Ovary (tissue), 9 donors: Measurements from ENCODE around the gene XK. TPM values are rescaled to one million over a fixed set of nuclear protein-coding genes. Genes with fewer than 3 reads are reported as not detected.
"Not testable (repeated sequence)": the region's sequence is repeated elsewhere in the genome, so short reads cannot be mapped to it uniquely, and the experiment has no call there.

Experiments used
- DNase-seq, 5 donors: peaks; one replicate each; pipeline ENCODE4 v3.0.0-alpha.2; 2019 to 2020
- H3K27ac ChIP-seq, 2 donors: fragments of 200-600 bp; one replicate each; pipeline versions ENCODE4 v1.5.1 to v1.8.0; 2019 to 2022
- H3K27me3 ChIP-seq: fragments of 200-600 bp; one replicate; pipeline ENCODE4 v1.8.0; 2022
- H3K36me3 ChIP-seq: fragments of 200-600 bp; sonication (generic); one replicate; pipeline ENCODE4 v1.5.1; 2019
- H3K4me1 ChIP-seq: one replicate; pipeline ENCODE4 v1.8.1; 2013; ENCODE audit warnings: mild to moderate bottlenecking, moderate library complexity; ENCODE audit not compliant: insufficient read depth
- H3K4me3 ChIP-seq: fragments of 200-600 bp; sonication (generic); one replicate; pipeline ENCODE4 v1.5.1; 2017
- H3K9me3 ChIP-seq, 2 donors: fragments of 200-600 bp in 1 of 2; sonication (generic) in 1 of 2; one replicate each; pipeline versions ENCODE4 v1.5.1 to v1.8.1; 2013 to 2019; ENCODE audit warnings: mild to moderate bottlenecking in 1 of 2, moderate library complexity in 1 of 2
- EP300 ChIP-seq: sonication (generic); formaldehyde crosslinking; IDR thresholded peaks from one replicate; pipeline ENCODE4 v1.6.1; 2017; ENCODE audit warnings: antibody characterized with exemption
- POLR2A ChIP-seq: fragments of 450-650 bp; IDR thresholded peaks from one replicate; pipeline ENCODE4 v1.6.1; 2017; ENCODE audit warnings: antibody characterized with exemption, mild to moderate bottlenecking, moderate library complexity
- WGBS, 3 donors: extraction: QIAGEN DNeasy Blood & Tissue Kit in 1 of 3; methylation state at CpG; one replicate each; pipeline versions ENCODE4 v1.1.5 to v1.1.7; 2013 to 2017; 5-methylcytosine and 5-hydroxymethylcytosine counted together
- intact Hi-C, 4 donors: fragments of 100-400 bp; cut with DNase I; formaldehyde crosslinking; loops; one replicate each; pipeline versions ENCODE4 v1.11.0 to v1.15.1; 2022 to 2023
- polyA plus RNA-seq, 2 donors: library from polyadenylated mRNA; stranded (reverse); fragments of 200-250 nt in 1 of 2; fragments of 350-450 nt in 1 of 2; fragmentation: Illumina TruSeq in 1 of 2; extraction: RNeasy Lipid Tissue Mini Kit (QIAGEN cat#74804) in 1 of 2; gene quantifications; one replicate each; pipeline ENCODE4 v1.2.3, GENCODE V29; 2013 to 2014
- total RNA-seq, 7 donors: library from RNA; depleted of rRNA in 2 of 7; stranded (reverse); fragments of >200 nt in 2 of 7; fragmentation: NEBNext Ultra II Directional in 3 of 7; extraction: Animal tissue kit (Norgen Biotek cat#: 25700) in 3 of 7; gene quantifications; one replicate each; pipeline versions ENCODE4 v1.1.0 to v1.2.4, GENCODE V29; 2016 to 2023
- TF ChIP-seq, protein P1 (sequence below), 3 donors: fragments of 450-650 bp in 2 of 3; fragments of 200-600 bp in 1 of 3; IDR thresholded peaks; one replicate each; pipeline versions ENCODE4 v1.5.1 to v1.8.0; 2016 to 2022; ENCODE audit warnings: antibody characterized with exemption in 3 of 3, mild to moderate bottlenecking in 1 of 3
- donor health status: DM: no; HTN: no; CAD: no; lungs with moderate emphysema.
- donor health status: DM: no; HTN: no; CAD: no.
- donor health status: Bipolar disorder and iron deficiency.
- donor health status: DM: yes; HTN: yes; CAD: no.
- donor health status: DM: no; HTN: no; CAD: no.
- donor health status: DM: yes; HTN: yes; CAD: no.

Gene XK
- total and polyA plus RNA-seq, 9 donors, result 0.40 to 2.5 (median 0.68) TPM

DNA sequence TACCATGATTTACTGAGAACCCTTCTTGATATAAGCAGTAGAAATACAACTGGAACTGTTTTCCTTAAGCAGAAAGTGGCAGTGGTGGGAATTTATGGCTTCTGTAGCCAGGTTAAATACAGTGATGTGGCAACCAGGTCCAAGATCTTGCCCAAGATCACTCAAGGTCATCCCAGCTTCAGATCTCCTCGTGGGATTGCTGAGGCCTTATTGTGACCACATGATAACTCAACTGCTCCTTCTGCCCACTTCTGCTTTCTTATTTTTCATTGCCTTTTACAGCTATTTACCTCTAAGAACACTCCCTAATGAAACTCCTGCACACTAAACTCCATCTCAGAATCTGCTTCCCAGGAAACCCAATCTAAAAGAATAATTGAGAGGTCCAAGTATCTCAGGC lies 81.8 kb downstream of the XK start:
- 17 to 19% (median 19%) methylated on average over 1 of the region's 1 CpG for WGBS, 3 donors
- intact Hi-C loops, result no loop called here
- no peak for TF ChIP-seq POLR2A
- TF ChIP-seq, protein P1, sequence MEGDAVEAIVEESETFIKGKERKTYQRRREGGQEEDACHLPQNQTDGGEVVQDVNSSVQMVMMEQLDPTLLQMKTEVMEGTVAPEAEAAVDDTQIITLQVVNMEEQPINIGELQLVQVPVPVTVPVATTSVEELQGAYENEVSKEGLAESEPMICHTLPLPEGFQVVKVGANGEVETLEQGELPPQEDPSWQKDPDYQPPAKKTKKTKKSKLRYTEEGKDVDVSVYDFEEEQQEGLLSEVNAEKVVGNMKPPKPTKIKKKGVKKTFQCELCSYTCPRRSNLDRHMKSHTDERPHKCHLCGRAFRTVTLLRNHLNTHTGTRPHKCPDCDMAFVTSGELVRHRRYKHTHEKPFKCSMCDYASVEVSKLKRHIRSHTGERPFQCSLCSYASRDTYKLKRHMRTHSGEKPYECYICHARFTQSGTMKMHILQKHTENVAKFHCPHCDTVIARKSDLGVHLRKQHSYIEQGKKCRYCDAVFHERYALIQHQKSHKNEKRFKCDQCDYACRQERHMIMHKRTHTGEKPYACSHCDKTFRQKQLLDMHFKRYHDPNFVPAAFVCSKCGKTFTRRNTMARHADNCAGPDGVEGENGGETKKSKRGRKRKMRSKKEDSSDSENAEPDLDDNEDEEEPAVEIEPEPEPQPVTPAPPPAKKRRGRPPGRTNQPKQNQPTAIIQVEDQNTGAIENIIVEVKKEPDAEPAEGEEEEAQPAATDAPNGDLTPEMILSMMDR (IDR thresholded peaks at IDR 0.05), result no peak
- TF ChIP-seq EP300, result no peak

DNA sequence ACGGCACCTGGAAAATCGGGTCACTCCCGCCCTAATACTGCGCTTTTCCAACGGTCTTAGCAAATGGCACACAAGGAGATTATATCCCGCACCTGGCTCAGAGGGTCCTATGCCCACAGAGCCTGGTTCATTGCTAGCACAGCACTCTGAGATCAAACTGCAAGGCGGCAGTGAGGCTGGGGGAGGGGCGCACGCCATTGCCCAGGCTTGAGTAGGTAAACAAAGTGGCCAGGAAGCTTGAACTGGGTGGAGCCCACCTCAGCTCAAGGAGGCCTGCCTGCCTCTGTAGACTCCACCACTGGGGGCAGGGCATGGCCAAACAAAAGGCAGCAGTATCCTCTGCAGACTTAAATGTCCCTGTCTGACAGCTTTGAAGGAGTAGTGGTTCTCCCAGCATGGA lies 83.3 kb downstream of the XK start:
- DNase-seq, H3K27me3 ChIP-seq, H3K9me3 ChIP-seq, intact Hi-C loops, H3K4me1 ChIP-seq, H3K4me3 ChIP-seq, H3K27ac ChIP-seq, H3K36me3 ChIP-seq: not testable (repeated sequence)
- 93 to 94% (median 94%) methylated on average over 9 of the region's 9 CpGs for WGBS, 3 donors

More for the DNA sequence above, 81.8 kb downstream of the XK start:
- no peaks in the 10 kb centered on the region for H3K4me1 ChIP-seq
- no peak overlapping the region for H3K27ac ChIP-seq
- no peaks in the 10 kb centered on the region for H3K36me3 ChIP-seq
- DNase-seq, result no peak
- peaks cover 0 to 3% of the 10 kb centered on the region in 2 donors for H3K9me3 ChIP-seq
- H3K4me3 ChIP-seq, result no peak overlapping the region
- H3K27me3 ChIP-seq, result no peaks in the 10 kb centered on the region

DNA sequence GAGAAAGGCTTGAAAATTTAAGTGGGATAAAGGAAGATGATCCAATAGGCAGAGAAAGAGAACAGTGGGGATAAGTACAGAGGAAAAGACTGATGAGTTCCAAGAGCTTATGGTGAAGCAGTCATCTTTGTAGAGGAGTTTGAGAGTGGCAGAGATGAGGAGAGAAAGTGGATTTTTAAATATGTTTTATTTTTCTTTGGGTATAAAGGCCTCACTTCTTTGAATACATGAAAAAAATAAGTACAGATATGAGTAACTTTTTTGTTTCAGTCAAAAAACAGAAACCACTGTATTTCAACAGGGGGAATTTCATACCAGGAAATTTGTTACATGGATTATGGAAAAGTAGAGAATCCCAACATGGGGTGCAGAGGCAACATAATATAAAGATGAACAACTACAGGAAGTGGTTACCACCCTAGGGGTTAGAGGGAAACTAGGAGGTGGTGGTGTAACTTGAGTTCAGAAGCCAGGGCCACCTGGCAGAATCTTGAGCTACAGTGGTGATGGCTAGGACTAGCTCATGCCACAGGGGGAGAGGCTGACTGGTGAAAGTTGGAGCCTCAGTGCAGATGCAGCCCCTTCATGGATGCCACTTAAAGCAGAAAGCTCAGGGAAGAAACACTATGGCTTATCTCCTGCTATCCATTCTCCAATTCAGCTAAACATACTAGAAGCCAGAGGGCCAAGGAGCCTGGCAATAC lies 90.8 kb downstream of the XK start:
- intact Hi-C loops, result no loop called here
- Histone ChIP-seq H3K4me1 (no peaks in the 10 kb centered on the region), H3K27ac (no peak overlapping the region), H3K36me3 (no peaks in the 10 kb centered on the region), H3K27me3 (no peaks in the 10 kb centered on the region), H3K9me3 (no peaks in the 10 kb centered on the region), H3K4me3 (no peak overlapping the region)
- TF ChIP-seq EP300, result no peak
- TF ChIP-seq, protein P1 (IDR thresholded peaks at IDR 0.05), result no peak
- no peak for TF ChIP-seq POLR2A
- DNase-seq, result no peak

DNA sequence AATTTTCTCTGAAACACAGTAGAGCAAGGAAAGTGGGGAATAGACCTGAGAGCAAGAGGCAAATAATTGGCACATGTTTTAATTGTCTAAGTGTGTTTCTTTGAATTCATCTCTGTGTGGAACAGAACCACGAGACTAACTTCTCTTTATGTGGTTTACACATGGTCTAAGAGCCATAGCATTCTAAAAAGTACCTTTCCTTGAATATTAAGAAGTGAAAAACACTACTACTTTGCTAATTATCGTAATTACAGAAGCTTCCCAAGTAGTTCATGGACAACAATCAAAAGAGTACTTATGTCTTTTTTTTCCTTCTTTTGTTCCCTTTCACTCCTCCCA lies 91.4 kb downstream of the XK start:
- Histone ChIP-seq H3K4me1 (no peaks in the 10 kb centered on the region), H3K27me3 (no peaks in the 10 kb centered on the region), H3K9me3 (no peaks in the 10 kb centered on the region), H3K36me3 (no peaks in the 10 kb centered on the region), H3K4me3 (no peak overlapping the region), H3K27ac (no peak overlapping the region)
- WGBS, 3 donors, result 45 to 61% (median 59%) methylated on average over 2 of the region's 2 CpGs
- no peak for DNase-seq
- intact Hi-C loops, result no loop called here
- TF ChIP-seq EP300 (no peak), POLR2A (no peak)
- TF ChIP-seq, protein P1 (IDR thresholded peaks at IDR 0.05), result no peak

DNA sequence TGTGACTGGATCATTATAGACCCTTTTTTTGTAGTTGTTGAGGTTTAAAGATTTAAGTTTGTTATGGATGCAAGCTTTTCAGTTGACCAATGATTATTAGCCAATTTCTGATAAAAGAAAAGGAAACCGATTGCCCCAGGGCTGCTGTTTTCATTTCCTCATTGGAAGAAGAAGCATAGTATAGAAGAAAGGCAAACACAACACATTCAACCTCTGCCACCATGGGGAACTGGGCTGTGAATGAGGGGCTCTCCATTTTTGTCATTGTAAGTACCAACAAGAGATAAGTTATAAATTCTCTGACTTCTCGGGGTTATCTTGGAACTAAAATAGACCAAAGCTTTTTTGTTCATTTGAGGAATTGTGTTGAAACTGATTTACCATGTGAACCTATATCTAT lies 94.3 kb downstream of the XK start, which contains the start of gene CYBB:
CYBB (plus strand) TSS at position 203 of the 400 bp plus-strand sequence; CDS start at position 222, 19 bp downstream.
- H3K9me3 ChIP-seq, result no peaks in the 10 kb centered on the region
- H3K4me3 ChIP-seq, result no peak within 1 kb of the TSS
- TF ChIP-seq EP300 (no peak), POLR2A (no peak)
- TF ChIP-seq, protein P1 (IDR thresholded peaks at IDR 0.05), result no peak
- H3K36me3 ChIP-seq, result no peaks in the 10 kb centered on the region
- no peaks in the 10 kb centered on the region for H3K27me3 ChIP-seq
- no peak within 1 kb of the TSS for H3K27ac ChIP-seq
- WGBS, 3 donors, result 62 to 72% (median 63%) methylated on average over 2 of the region's 2 CpGs
- intact Hi-C loops, result no loop called here
- no peaks in the 10 kb centered on the region for H3K4me1 ChIP-seq
- no peak for DNase-seq
